GM23338 (cell line): Measurements from ENCODE around the gene ABI2. TPM values are rescaled to one million over a fixed set of nuclear protein-coding genes. Genes with fewer than 3 reads are reported as not detected.

Source experiments
- ATAC-seq: fragments of 200-7000 bp; cut with Tn5 transposase; 3 replicates; pipeline ENCODE4 v1.9.1; 2020
- DNase-seq: peaks from one replicate; pipeline ENCODE4 v3.0.0-alpha.2; 2015; ENCODE audit warnings: low spot score
- H2AFZ ChIP-seq: fragments of 200-600 bp; sonication (generic); 2 replicates; pipeline ENCODE4 v1.8.0; 2016; ENCODE audit warnings: antibody characterized with exemption, mild to moderate bottlenecking, moderate library complexity
- H3F3A ChIP-seq: fragments of 200-600 bp; sonication (generic); replicated peaks from 2 replicates; pipeline ENCODE4 v1.8.0; 2017; ENCODE audit warnings: antibody characterized with exemption, mixed run types, low read depth
- H3K27ac ChIP-seq: fragments of 200-600 bp; sonication (generic); 2 replicates; pipeline ENCODE4 v1.6.1; 2016; ENCODE audit warnings: low read depth
- H3K27me3 ChIP-seq: fragments of 200-600 bp; sonication (generic); 2 replicates; pipeline ENCODE4 v1.8.0; 2016; ENCODE audit warnings: mild to moderate bottlenecking, mixed run types, moderate library complexity; ENCODE audit not compliant: insufficient read depth
- H3K36me3 ChIP-seq: fragments of 200-600 bp; sonication (generic); 2 replicates; pipeline ENCODE4 v1.8.0; 2016; ENCODE audit warnings: mild to moderate bottlenecking; ENCODE audit not compliant: insufficient read depth
- H3K4me1 ChIP-seq: fragments of 200-600 bp; sonication (generic); 2 replicates; pipeline ENCODE4 v1.8.0; 2016; ENCODE audit warnings: mild to moderate bottlenecking, moderate library complexity; ENCODE audit not compliant: insufficient read depth
- H3K4me2 ChIP-seq: fragments of 200-600 bp; sonication (generic); 2 replicates; pipeline ENCODE4 v1.7.1; 2017; ENCODE audit warnings: mixed run types
- H3K4me3 ChIP-seq: fragments of 200-600 bp; sonication (generic); 2 replicates; pipeline ENCODE4 v1.6.1; 2016; ENCODE audit warnings: mixed run types
- H3K79me2 ChIP-seq: fragments of 200-600 bp; sonication (generic); replicated peaks from 2 replicates; pipeline ENCODE4 v1.8.0; 2017; ENCODE audit warnings: mild to moderate bottlenecking; ENCODE audit not compliant: insufficient read depth
- H3K9me2 ChIP-seq: fragments of 200-600 bp; sonication (generic); 2 replicates; pipeline ENCODE4 v1.8.0; 2017; ENCODE audit not compliant: insufficient read depth
- H4K20me1 ChIP-seq: fragments of 200-600 bp; sonication (generic); replicated peaks from 2 replicates; pipeline ENCODE4 v1.8.0; 2017; ENCODE audit warnings: mild to moderate bottlenecking; ENCODE audit not compliant: insufficient read depth
- H3K27ac Mint-ChIP-seq: 2 replicates; pipeline ENCODE4 v1.8.0; 2020; ENCODE audit warnings: inconsistent platforms, mild to moderate bottlenecking, moderate library complexity, mixed read lengths
- H3K27me3 Mint-ChIP-seq: 3 replicates; pipeline ENCODE4 v1.8.0; 2022; ENCODE audit warnings: low read depth, mild to moderate bottlenecking, moderate library complexity, mixed read lengths, inconsistent platforms; ENCODE audit not compliant: insufficient read depth, poor library complexity
- H3K36me3 Mint-ChIP-seq: 3 replicates; pipeline ENCODE4 v1.8.0; 2021; ENCODE audit warnings: low read depth, mild to moderate bottlenecking, inconsistent platforms, moderate library complexity, mixed read lengths
- H3K4me1 Mint-ChIP-seq: 3 replicates; pipeline ENCODE4 v1.8.0; 2020; ENCODE audit warnings: mild to moderate bottlenecking, inconsistent platforms, mixed read lengths
- H3K4me3 Mint-ChIP-seq: 3 replicates; pipeline ENCODE4 v1.8.0; 2021; ENCODE audit warnings: moderate library complexity, mild to moderate bottlenecking, inconsistent platforms, mixed read lengths
- H3K9me3 Mint-ChIP-seq: 3 replicates; pipeline ENCODE4 v1.8.0; 2020; ENCODE audit warnings: moderate library complexity, mild to moderate bottlenecking, inconsistent platforms, mixed read lengths
- CREB1 ChIP-seq: fragments of 250-450 bp; sonication (Bioruptor Pico); IDR thresholded peaks from 2 replicates; pipeline ENCODE4 v1.5.0; 2020; ENCODE audit warnings: low read depth, mild to moderate bottlenecking, moderate library complexity
- CTCF ChIP-seq, 2 experiments: fragments of 200-600 bp in 1 of 2; sonication (generic) in 1 of 2; conservative IDR thresholded peaks; 2 replicates each; pipeline versions ENCODE4 v1.5.1 to v1.6.1; 2016 to 2017; ENCODE audit warnings: antibody characterized with exemption in 2 of 2, low read depth in 2 of 2, mild to moderate bottlenecking in 2 of 2, moderate library complexity in 1 of 2
- ETS1 ChIP-seq: IDR thresholded peaks from 2 replicates; pipeline ENCODE4 v1.6.1; 2016; ENCODE audit warnings: antibody characterized with exemption
- EZH2 ChIP-seq: fragments of 200-600 bp; sonication (generic); IDR thresholded peaks from one replicate; pipeline ENCODE4 v1.8.0; 2017; ENCODE audit warnings: antibody characterized with exemption, mild to moderate bottlenecking, low read depth; ENCODE audit not compliant: unreplicated experiment
- EZH2phosphoT487 ChIP-seq: fragments of 200-600 bp; sonication (generic); IDR thresholded peaks from one replicate; pipeline ENCODE4 v1.8.1; 2018; ENCODE audit warnings: antibody characterized with exemption; ENCODE audit not compliant: unreplicated experiment
- JUNB ChIP-seq: IDR thresholded peaks from one replicate; pipeline ENCODE4 v1.6.1; 2016; ENCODE audit warnings: antibody characterized with exemption; ENCODE audit not compliant: unreplicated experiment
- NANOG ChIP-seq: IDR thresholded peaks from 2 replicates; pipeline ENCODE4 v1.6.1; 2016; ENCODE audit warnings: antibody characterized with exemption, borderline replicate concordance
- POLR2AphosphoS5 ChIP-seq: IDR thresholded peaks from 2 replicates; pipeline ENCODE4 v1.6.1; 2016; ENCODE audit warnings: antibody characterized with exemption, low read depth
- REST ChIP-seq: IDR thresholded peaks from one replicate; pipeline ENCODE4 v1.6.1; 2018; ENCODE audit warnings: antibody characterized with exemption; ENCODE audit not compliant: unreplicated experiment
- STAT1 ChIP-seq: IDR thresholded peaks from one replicate; pipeline ENCODE4 v1.6.1; 2016; ENCODE audit warnings: antibody characterized with exemption; ENCODE audit not compliant: unreplicated experiment
- ZNF114 ChIP-seq: fragments of 250-450 bp; sonication (Bioruptor Pico); IDR thresholded peaks from 2 replicates; pipeline ENCODE4 v1.5.0; 2020; ENCODE audit warnings: mild to moderate bottlenecking, moderate library complexity
- ZNF331 ChIP-seq: fragments of 250-450 bp; sonication (Bioruptor Pico); IDR thresholded peaks from 2 replicates; pipeline ENCODE4 v1.5.0; 2020; ENCODE audit warnings: low read depth, mild to moderate bottlenecking, moderate library complexity
- ZNF462 ChIP-seq: fragments of 250-450 bp; sonication (Bioruptor Pico); IDR thresholded peaks from 2 replicates; pipeline ENCODE4 v1.5.0; 2020; ENCODE audit warnings: mild to moderate bottlenecking, moderate library complexity
- polyA plus RNA-seq: library from polyadenylated mRNA; unstranded; fragments of >200 nt; fragmentation: Nextera tagmentation; extraction: Ambion mirVana; gene quantifications from 2 replicates; pipeline ENCODE4 v1.2.1, GENCODE V29; 2016
- total RNA-seq: library from RNA; depleted of rRNA; stranded (reverse); fragments of >200 nt; shearing (Covaris generic); gene quantifications from 2 replicates; pipeline ENCODE4 v1.2.3, GENCODE V29; 2014

The ABI2 gene
- total and polyA plus RNA-seq, 2 experiments from 2014 or later = 46.5 to 114 TPM

GRCh38 chr2:203361922-203362321 lies 33.7 kb downstream of the ABI2 start:
- H3K4me3 ChIP-seq = no peak overlapping the region
- Mint-ChIP-seq H3K4me1 (peaks cover 9% of the 10 kb centered on the region), H3K36me3 (peaks cover 26% of the 10 kb centered on the region), H3K9me3 (peaks cover 5% of the 10 kb centered on the region; the same call in 1 of the 3 replicates), H3K27me3 (peaks cover 4% of the 10 kb centered on the region), H3K4me3 (no peak overlapping the region), H3K27ac (peak overlapping the region; percentile 10; the same call in 1 of the 2 replicates)
- H3F3A ChIP-seq = no peaks in the 10 kb centered on the region
- peaks cover 40% of the 10 kb centered on the region for H4K20me1 ChIP-seq
- H3K27me3 ChIP-seq = no peaks in the 10 kb centered on the region
- ATAC-seq = no peak
- 0 out of 2 replicates have a peak, but pooled peaks cover 3% of the 10 kb centered on the region for H3K36me3 ChIP-seq
- peaks cover 99% of the 10 kb centered on the region for H3K79me2 ChIP-seq
- no peak overlapping the region for H3K27ac ChIP-seq
- TF ChIP-seq ETS1 = no peak
- TF ChIP-seq POLR2AphosphoS5 = no peak
- no peak for TF ChIP-seq CTCF (conservative IDR thresholded peaks at IDR 0.05; ENCODE audit: low read depth in 2 of 2)
- no peak for TF ChIP-seq CREB1 (CRISPR knock-in tag)
- TF ChIP-seq REST = no peak
- no peak for TF ChIP-seq ZNF114 (CRISPR knock-in tag)
- TF ChIP-seq ZNF331 (CRISPR knock-in tag) = no peak
- no peak for TF ChIP-seq NANOG
- no peak for TF ChIP-seq JUNB
- TF ChIP-seq EZH2 = no peak
- no peak for TF ChIP-seq EZH2phosphoT487
- TF ChIP-seq ZNF462 (CRISPR knock-in tag) = no peak
- TF ChIP-seq STAT1 = no peak
- no peaks in the 10 kb centered on the region for H3K9me2 ChIP-seq
- no peak overlapping the region for H2AFZ ChIP-seq
- no peaks in the 10 kb centered on the region; the same call in 1 of the 2 replicates for H3K4me1 ChIP-seq
- no peak for DNase-seq
- H3K4me2 ChIP-seq = no peak overlapping the region
